ENCODE measurements around the gene CIRBP. TPM values are rescaled to one million over a fixed set of nuclear protein-coding genes. Genes with fewer than 3 reads are reported as not detected.

The CIRBP gene
- total and polyA plus RNA-seq, 9 of the 15 experiments (the other 6 are each of a cell fraction or from before 2014, with no cell fraction given), result 20.5 to 327 (median 176) TPM

GRCh38 chr19:1264801-1265614 lies 4.1 kb upstream of the CIRBP start (continued):
- TF ChIP-seq MNT (conservative IDR thresholded peaks at IDR 0.05) (no peak), EHMT2 (IDR thresholded peaks at IDR 0.05) (no peak), U2AF2 (optimal IDR thresholded peaks at IDR 0.05; ENCODE audit: low read depth, low read length) (no peak), ZBTB17 (CRISPR knock-in tag; IDR thresholded peaks at IDR 0.05) (no peak), PHF20 (IDR thresholded peaks at IDR 0.05; ENCODE audit: partially characterized antibody) (no peak), ZNF586 (CRISPR knock-in tag; conservative IDR thresholded peaks at IDR 0.05) (no peak), C11orf30 (IDR thresholded peaks at IDR 0.05; ENCODE audit: low read depth) (no peak), THAP12 (CRISPR knock-in tag; IDR thresholded peaks at IDR 0.05) (no peak; the same call in 1 of the 2 replicates), MAFG (tag; conservative IDR thresholded peaks at IDR 0.05) (no peak), THAP7 (CRISPR knock-in tag; IDR thresholded peaks at IDR 0.05) (no peak), NUFIP1 (IDR thresholded peaks at IDR 0.05; ENCODE audit: partially characterized antibody) (no peak), CEBPZ (IDR thresholded peaks at IDR 0.05; ENCODE audit: borderline replicate concordance, low read depth, low read length) (no peak), CREB1 (IDR thresholded peaks at IDR 0.05) (no peak), CREB1 (CRISPR knock-in tag; IDR thresholded peaks at IDR 0.05) (no peak)
- TF ChIP-seq, protein P1, sequence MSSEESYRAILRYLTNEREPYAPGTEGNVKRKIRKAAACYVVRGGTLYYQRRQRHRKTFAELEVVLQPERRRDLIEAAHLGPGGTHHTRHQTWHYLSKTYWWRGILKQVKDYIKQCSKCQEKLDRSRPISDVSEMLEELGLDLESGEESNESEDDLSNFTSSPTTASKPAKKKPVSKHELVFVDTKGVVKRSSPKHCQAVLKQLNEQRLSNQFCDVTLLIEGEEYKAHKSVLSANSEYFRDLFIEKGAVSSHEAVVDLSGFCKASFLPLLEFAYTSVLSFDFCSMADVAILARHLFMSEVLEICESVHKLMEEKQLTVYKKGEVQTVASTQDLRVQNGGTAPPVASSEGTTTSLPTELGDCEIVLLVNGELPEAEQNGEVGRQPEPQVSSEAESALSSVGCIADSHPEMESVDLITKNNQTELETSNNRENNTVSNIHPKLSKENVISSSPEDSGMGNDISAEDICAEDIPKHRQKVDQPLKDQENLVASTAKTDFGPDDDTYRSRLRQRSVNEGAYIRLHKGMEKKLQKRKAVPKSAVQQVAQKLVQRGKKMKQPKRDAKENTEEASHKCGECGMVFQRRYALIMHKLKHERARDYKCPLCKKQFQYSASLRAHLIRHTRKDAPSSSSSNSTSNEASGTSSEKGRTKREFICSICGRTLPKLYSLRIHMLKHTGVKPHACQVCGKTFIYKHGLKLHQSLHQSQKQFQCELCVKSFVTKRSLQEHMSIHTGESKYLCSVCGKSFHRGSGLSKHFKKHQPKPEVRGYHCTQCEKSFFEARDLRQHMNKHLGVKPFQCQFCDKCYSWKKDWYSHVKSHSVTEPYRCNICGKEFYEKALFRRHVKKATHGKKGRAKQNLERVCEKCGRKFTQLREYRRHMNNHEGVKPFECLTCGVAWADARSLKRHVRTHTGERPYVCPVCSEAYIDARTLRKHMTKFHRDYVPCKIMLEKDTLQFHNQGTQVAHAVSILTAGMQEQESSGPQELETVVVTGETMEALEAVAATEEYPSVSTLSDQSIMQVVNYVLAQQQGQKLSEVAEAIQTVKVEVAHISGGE (CRISPR knock-in tag; IDR thresholded peaks at IDR 0.05), result no peak

Measured in K562 (cell line).